Parathyroid adenoma (tissue), 2 donors: ENCODE measurements around the gene GALNTL6.

Experiments
- H2AFZ ChIP-seq: fragments of 300-600 bp; sonication (generic); one replicate; pipeline ENCODE4 v1.7.0; 2017; ENCODE audit warnings: antibody characterized with exemption, mild to moderate bottlenecking
- H3K27ac ChIP-seq: fragments of 300-600 bp; sonication (generic); one replicate; pipeline ENCODE4 v1.7.0; 2017
- H3K27me3 ChIP-seq: fragments of 300-600 bp; sonication (generic); one replicate; pipeline ENCODE4 v1.7.0; 2017; ENCODE audit warnings: low read length; ENCODE audit not compliant: control insufficient read depth, insufficient read depth
- H3K36me3 ChIP-seq: fragments of 300-600 bp; sonication (generic); one replicate; pipeline ENCODE4 v1.7.0; 2017; ENCODE audit warnings: low read length; ENCODE audit not compliant: control insufficient read depth, insufficient read depth
- H3K4me1 ChIP-seq: fragments of 300-600 bp; sonication (generic); one replicate; pipeline ENCODE4 v1.7.0; 2017; ENCODE audit warnings: control low read depth
- H3K4me2 ChIP-seq: fragments of 300-600 bp; sonication (generic); one replicate; pipeline ENCODE4 v1.7.0; 2017; ENCODE audit warnings: low read length
- H3K4me3 ChIP-seq: fragments of 300-600 bp; sonication (generic); one replicate; pipeline ENCODE4 v1.7.0; 2017; ENCODE audit warnings: low read depth, low read length
- H3K79me2 ChIP-seq: fragments of 300-600 bp; sonication (generic); one replicate; pipeline ENCODE4 v1.7.0; 2017; ENCODE audit warnings: control low read depth
- H3K9ac ChIP-seq: fragments of 300-600 bp; sonication (generic); one replicate; pipeline ENCODE4 v1.7.0; 2017; ENCODE audit warnings: mild to moderate bottlenecking
- H3K9me3 ChIP-seq: fragments of 300-600 bp; sonication (generic); one replicate; pipeline ENCODE4 v1.7.0; 2017; ENCODE audit warnings: low read length; ENCODE audit not compliant: control insufficient read depth
- CTCF ChIP-seq: fragments of 300-600 bp; sonication (generic); IDR thresholded peaks from one replicate; pipeline ENCODE4 v1.7.0; 2017; ENCODE audit warnings: antibody characterized with exemption, mild to moderate bottlenecking
- donor health status: primary hyperparathyroidism.

GALNTL6 gene

DNA sequence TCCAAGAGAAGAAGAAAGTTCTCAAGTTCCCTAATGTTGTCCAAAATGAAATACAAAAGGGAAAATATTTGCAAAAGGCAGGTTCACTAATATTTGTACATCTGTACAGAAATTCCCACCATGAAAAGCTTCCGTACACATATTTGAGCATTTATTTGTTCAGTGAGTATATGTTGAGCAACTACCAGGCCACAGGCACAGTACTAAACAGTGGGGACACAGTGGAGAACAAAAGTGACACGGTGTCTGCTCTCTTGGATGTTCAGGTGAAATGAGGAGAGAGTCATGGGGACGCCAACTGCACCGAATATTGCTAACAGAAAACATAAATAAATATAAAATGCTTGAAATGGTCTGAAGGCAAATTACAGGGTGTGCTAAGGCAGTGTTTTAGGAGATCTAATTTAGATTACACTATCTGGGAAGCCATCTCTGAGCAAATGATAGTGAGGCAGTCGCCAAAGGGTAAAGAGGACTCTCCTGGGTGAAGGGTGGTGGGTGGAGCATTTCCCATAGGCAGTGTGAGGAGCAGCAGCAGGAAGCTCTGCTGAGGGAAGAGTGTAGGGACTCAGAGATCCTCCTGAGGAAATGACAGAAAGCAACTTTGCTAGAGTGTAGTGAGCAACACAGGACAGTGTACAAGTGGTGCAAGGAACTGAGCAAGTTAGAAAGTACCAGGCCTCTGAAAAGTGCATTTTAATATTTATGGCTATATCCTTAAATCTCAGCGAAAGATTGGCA lies 375.2 kb downstream of the GALNTL6 start:
- Histone ChIP-seq H3K27me3 (no peaks in the 10 kb centered on the region), H2AFZ (no peak overlapping the region), H3K27ac (no peak overlapping the region), H3K4me2 (no peak overlapping the region), H3K9me3 (no peaks in the 10 kb centered on the region), H3K9ac (no peak overlapping the region), H3K79me2 (no peaks in the 10 kb centered on the region), H3K36me3 (no peaks in the 10 kb centered on the region), H3K4me1 (no peaks in the 10 kb centered on the region), H3K4me3 (no peak overlapping the region)
- no peak for TF ChIP-seq CTCF

DNA sequence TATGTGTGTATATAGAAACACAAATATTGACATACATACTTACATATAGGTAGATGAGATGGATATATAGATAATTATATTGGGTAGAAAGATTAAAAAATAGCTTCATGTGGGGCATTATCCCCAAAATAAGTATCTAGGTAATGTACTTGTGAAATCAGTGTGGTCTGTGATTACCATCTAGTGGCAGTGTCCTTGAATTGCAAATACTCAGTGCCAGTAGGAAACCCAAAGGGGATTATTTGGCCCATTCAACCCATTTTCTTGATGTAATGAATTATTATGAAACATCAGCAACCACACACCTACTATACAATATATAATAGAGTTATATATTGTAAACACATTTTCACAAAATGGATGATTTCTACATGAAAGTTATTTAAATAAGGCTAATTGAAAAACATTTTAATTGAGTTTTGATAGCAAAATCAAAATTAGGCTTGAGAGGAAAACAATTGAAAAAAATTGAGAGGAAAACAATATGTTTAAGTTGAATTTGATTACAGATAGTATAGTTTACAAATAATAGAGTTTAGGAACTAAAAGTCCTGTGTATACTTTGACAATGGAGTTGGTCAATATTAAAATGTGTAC lies 389.4 kb downstream of the GALNTL6 start:
- no peak overlapping the region for H3K4me3 ChIP-seq
- no peak overlapping the region for H3K9ac ChIP-seq
- H3K4me1 ChIP-seq: no peaks in the 10 kb centered on the region
- no peaks in the 10 kb centered on the region for H3K79me2 ChIP-seq
- no peak overlapping the region for H3K27ac ChIP-seq
- no peak overlapping the region for H3K4me2 ChIP-seq
- no peaks in the 10 kb centered on the region for H3K27me3 ChIP-seq
- no peaks in the 10 kb centered on the region for H3K36me3 ChIP-seq
- no peak overlapping the region for H2AFZ ChIP-seq
- no peaks in the 10 kb centered on the region for H3K9me3 ChIP-seq
- TF ChIP-seq CTCF: no peak

DNA sequence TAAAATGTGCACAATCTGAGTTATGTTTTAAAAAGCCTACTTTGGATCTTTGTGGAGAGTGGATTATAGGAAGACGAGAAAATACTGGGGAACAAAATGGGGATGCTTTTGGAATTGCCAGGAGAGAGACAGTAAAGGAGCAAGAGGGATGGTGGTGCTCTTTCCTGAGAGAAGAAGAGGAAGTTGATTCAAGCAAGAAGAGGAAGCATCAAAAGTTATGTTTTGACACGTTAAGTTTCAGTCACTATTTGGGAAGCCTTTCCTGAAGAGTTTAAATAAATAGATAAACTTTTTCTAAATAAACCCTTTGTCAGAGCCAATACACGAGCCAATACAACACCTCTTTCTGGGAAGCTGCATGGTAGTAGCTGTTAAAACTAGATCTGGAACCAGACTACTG lies 394.1 kb downstream of the GALNTL6 start:
- Histone ChIP-seq H3K4me1 (no peaks in the 10 kb centered on the region), H3K9ac (no peak overlapping the region), H3K36me3 (no peaks in the 10 kb centered on the region), H2AFZ (no peak overlapping the region), H3K27me3 (no peaks in the 10 kb centered on the region), H3K27ac (no peak overlapping the region), H3K9me3 (no peaks in the 10 kb centered on the region), H3K79me2 (no peaks in the 10 kb centered on the region), H3K4me2 (no peak overlapping the region), H3K4me3 (no peak overlapping the region)
- TF ChIP-seq CTCF: no peak

DNA sequence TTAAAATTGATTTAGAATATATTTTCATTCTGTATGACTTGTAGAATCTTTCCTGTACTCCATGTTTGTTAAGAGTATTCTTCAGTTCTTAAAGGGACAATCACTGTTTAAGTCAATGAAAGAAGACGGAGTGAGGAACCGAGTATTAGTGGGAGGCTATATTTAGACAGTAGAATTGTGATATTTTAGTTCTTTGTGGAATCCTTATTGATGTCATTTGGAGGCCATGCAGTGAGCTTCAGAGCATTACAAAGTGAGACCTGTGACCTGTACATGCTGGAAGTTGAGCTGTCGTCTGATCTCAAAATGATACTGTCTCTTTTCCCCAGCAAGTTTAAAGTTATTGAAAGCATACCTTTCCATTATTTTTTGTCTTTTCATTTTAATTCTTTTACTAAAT lies 394.7 kb downstream of the GALNTL6 start:
- Histone ChIP-seq H3K27ac (no peak overlapping the region), H3K9ac (no peak overlapping the region), H3K4me1 (no peaks in the 10 kb centered on the region), H2AFZ (no peak overlapping the region), H3K36me3 (no peaks in the 10 kb centered on the region), H3K27me3 (no peaks in the 10 kb centered on the region), H3K79me2 (no peaks in the 10 kb centered on the region), H3K4me3 (no peak overlapping the region), H3K4me2 (no peak overlapping the region), H3K9me3 (no peaks in the 10 kb centered on the region)
- no peak for TF ChIP-seq CTCF

GRCh38 chr4:172220679-172221078 lies 407.5 kb downstream of the GALNTL6 start:
- Histone ChIP-seq H3K4me3 (no peak overlapping the region), H3K4me1 (no peaks in the 10 kb centered on the region), H3K27me3 (no peaks in the 10 kb centered on the region), H3K36me3 (no peaks in the 10 kb centered on the region), H3K9ac (no peak overlapping the region), H2AFZ (no peak overlapping the region), H3K27ac (no peak overlapping the region), H3K79me2 (no peaks in the 10 kb centered on the region), H3K4me2 (no peak overlapping the region), H3K9me3 (no peaks in the 10 kb centered on the region)
- no peak for TF ChIP-seq CTCF
